ENCODE results near the gene PGM2.

DNA sequence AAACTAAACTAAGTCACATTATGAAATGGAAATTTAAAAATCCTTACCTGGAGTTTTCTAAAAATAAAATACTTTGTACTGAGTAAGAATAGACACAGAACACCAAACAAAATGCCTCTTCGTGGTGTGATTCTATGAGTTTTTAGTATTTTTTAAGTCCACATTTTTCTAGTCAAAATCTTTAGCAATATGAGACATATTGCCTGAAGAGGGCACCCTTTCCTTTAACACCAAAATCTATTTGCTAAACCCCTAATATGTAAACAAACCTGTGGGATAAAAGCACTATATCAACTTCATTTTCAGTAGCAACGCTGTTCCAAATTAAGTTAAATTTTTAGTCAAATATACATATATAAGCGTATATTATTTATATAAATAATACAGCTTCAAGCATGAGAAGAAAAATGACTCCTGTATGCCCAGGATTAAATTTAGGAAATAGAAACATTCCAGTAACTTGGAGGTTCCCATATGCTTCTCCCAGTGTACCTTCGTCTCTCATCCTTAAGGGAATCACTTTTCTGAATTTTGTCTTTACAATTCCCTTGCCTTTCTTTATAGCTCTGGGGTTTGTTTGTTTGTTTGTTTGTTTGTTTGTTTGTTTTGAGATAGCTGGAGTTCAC is 23.0 kb upstream of the PGM2 start:
- no peak for TF ChIP-seq EZH2 (IDR thresholded peaks at IDR 0.05; ENCODE audit: insufficient read depth, poor library complexity, severe bottlenecking)
- TF ChIP-seq EZH2phosphoT487 (IDR thresholded peaks at IDR 0.05; ENCODE audit: insufficient read depth, low read depth): no peak
